Prostate gland (tissue), 2 donors: Measurements from ENCODE around the gene TBX2.
"Not testable (repeated sequence)": the region's sequence is repeated elsewhere in the genome, so short reads cannot be mapped to it uniquely, and the experiment has no call there.

Experiments used
- POLR2A ChIP-seq: fragments of 450-650 bp; IDR thresholded peaks from one replicate; pipeline ENCODE4 v1.6.1; 2016; ENCODE audit warnings: antibody characterized with exemption, mild to moderate bottlenecking
- POLR2AphosphoS5 ChIP-seq: sonication (generic); formaldehyde crosslinking; IDR thresholded peaks from one replicate; pipeline ENCODE4 v1.6.1; 2017; ENCODE audit warnings: antibody characterized with exemption
- TF ChIP-seq, protein P1 (sequence below), 4 experiments: fragments of 200-600 bp in 2 of 4; fragments of 450-650 bp in 2 of 4; sonication (generic) in 2 of 4; IDR thresholded peaks; 1 replicate in 3 of 4; 2 replicates in 1 of 4; pipeline ENCODE4 v1.5.1; 2016 to 2019; ENCODE audit warnings: antibody characterized with exemption in 4 of 4, mild to moderate bottlenecking in 2 of 4, moderate library complexity in 2 of 4

DNA sequence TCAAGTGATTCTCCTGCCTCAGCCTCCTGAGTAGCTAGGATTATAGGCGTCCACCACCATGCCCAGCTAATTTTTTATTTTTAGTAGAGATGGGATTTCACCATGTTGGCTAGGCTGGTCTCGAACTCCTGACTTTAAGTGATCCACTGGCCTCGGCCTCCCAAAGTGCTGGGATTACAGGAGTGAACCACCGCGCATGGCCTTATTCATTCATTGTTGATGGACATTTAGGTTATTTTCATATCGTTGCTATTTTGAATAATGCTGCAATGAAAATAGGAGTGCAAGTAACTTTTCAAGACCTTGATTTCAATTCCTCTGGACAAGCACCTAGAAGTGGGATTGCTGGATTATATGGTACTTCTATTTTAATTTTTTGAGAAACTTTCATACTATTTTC lies 30.2 kb downstream of the TBX2 start:
- TF ChIP-seq, protein P1, sequence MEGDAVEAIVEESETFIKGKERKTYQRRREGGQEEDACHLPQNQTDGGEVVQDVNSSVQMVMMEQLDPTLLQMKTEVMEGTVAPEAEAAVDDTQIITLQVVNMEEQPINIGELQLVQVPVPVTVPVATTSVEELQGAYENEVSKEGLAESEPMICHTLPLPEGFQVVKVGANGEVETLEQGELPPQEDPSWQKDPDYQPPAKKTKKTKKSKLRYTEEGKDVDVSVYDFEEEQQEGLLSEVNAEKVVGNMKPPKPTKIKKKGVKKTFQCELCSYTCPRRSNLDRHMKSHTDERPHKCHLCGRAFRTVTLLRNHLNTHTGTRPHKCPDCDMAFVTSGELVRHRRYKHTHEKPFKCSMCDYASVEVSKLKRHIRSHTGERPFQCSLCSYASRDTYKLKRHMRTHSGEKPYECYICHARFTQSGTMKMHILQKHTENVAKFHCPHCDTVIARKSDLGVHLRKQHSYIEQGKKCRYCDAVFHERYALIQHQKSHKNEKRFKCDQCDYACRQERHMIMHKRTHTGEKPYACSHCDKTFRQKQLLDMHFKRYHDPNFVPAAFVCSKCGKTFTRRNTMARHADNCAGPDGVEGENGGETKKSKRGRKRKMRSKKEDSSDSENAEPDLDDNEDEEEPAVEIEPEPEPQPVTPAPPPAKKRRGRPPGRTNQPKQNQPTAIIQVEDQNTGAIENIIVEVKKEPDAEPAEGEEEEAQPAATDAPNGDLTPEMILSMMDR (IDR thresholded peaks at IDR 0.05): not testable (repeated sequence)
- TF ChIP-seq POLR2AphosphoS5, POLR2A: not testable (repeated sequence)
